Heart left ventricle (tissue), 16 donors: ENCODE measurements around the gene CHAD. TPM values are rescaled to one million over a fixed set of nuclear protein-coding genes. Genes with fewer than 3 reads are reported as not detected.
A peak's percentile ranks its signal among the peaks of the same experiment; 100 is the strongest.

Experiments
- ATAC-seq, 4 donors: fragments of 200-7000 bp; cut with Tn5 transposase; one replicate each; pipeline ENCODE4 v1.9.1; 2020 to 2022; ENCODE audit warnings: moderate library complexity in 4 of 4, mild to moderate bottlenecking in 3 of 4, moderate number of reproducible peaks in 1 of 4
- DNase-seq, 5 donors: peaks; one replicate each; pipeline ENCODE4 v3.0.0-alpha.2; 2020
- H3K27ac ChIP-seq, 12 donors: fragments of 200-600 bp; sonication (generic) in 4 of 12; one replicate each; pipeline versions ENCODE4 v1.5.0 to v1.8.0; 2016 to 2022; ENCODE audit warnings: mild to moderate bottlenecking in 2 of 12
- H3K27me3 ChIP-seq, 9 donors: fragments of 200-600 bp; sonication (generic) in 2 of 9; one replicate each; pipeline versions ENCODE4 v1.5.1 to v1.8.0; 2016 to 2022; ENCODE audit warnings: mild to moderate bottlenecking in 3 of 9
- H3K36me3 ChIP-seq, 9 donors: fragments of 200-600 bp; sonication (generic) in 2 of 9; one replicate each; pipeline versions ENCODE4 v1.5.0 to v1.8.0; 2018 to 2022; ENCODE audit warnings: mild to moderate bottlenecking in 2 of 9
- H3K4me1 ChIP-seq, 12 donors: fragments of 200-600 bp; sonication (generic) in 4 of 12; one replicate each; pipeline versions ENCODE4 v1.5.0 to v1.8.0; 2016 to 2022; ENCODE audit warnings: mild to moderate bottlenecking in 3 of 12
- H3K4me3 ChIP-seq, 12 donors: fragments of 200-600 bp; sonication (generic) in 4 of 12; one replicate each; pipeline versions ENCODE4 v1.5.0 to v1.8.0; 2017 to 2022; ENCODE audit warnings: mild to moderate bottlenecking in 9 of 12, moderate library complexity in 4 of 12
- H3K9me3 ChIP-seq, 12 donors: fragments of 200-600 bp; sonication (generic) in 4 of 12; one replicate each; pipeline versions ENCODE4 v1.5.0 to v1.8.0; 2016 to 2022; ENCODE audit warnings: mild to moderate bottlenecking in 1 of 12
- POLR2A ChIP-seq, 2 donors: fragments of 450-650 bp; IDR thresholded peaks; one replicate each; pipeline ENCODE4 v1.6.1; 2017; ENCODE audit warnings: antibody characterized with exemption in 2 of 2, mild to moderate bottlenecking in 2 of 2, moderate library complexity in 2 of 2
- WGBS, 4 donors: extraction: QIAGEN DNeasy Blood & Tissue Kit in 2 of 4; methylation state at CpG; one replicate each; pipeline versions ENCODE4 v1.1.5 to v1.1.7; 2013 to 2018; 5-methylcytosine and 5-hydroxymethylcytosine counted together
- intact Hi-C, 10 donors: fragments of 100-400 bp; cut with DNase I; formaldehyde crosslinking; loops; one replicate each; pipeline versions ENCODE4 v1.11.1 to v1.14.2; 2022
- polyA plus RNA-seq, 2 donors: library from polyadenylated mRNA; stranded (reverse); fragments of 200-250 nt; gene quantifications; one replicate each; pipeline ENCODE4 v1.2.3, GENCODE V29; 2013
- total RNA-seq, 9 donors: library from RNA; depleted of rRNA in 2 of 9; stranded (reverse); fragments of >200 nt in 2 of 9; fragmentation: NEBNext Ultra II Directional in 3 of 9; extraction: Animal tissue kit (Norgen Biotek cat#: 25700) in 3 of 9; gene quantifications; one replicate each; pipeline versions ENCODE4 v1.1.0 to v1.2.4, GENCODE V29; 2016 to 2023
- TF ChIP-seq, protein P1 (sequence below), 12 donors: fragments of 200-600 bp; sonication (generic) in 4 of 12; IDR thresholded peaks; one replicate each; pipeline versions ENCODE4 v1.5.0 to v1.8.0; 2018 to 2022; ENCODE audit warnings: antibody characterized with exemption in 12 of 12, mild to moderate bottlenecking in 5 of 12
- donor health status: ischemic (EF 13 %, LVEDD 7.1; RV severe dilation, severe dysfunction).
- donor health status: healthy with polysubstance abuse.
- donor health status: DM: no; HTN: yes; CAD: no.
- donor health status: DM: no; HTN: no; CAD: no.
- donor health status: ischemic (EF 25% LVEDD 6.9; RV normal size, moderate dysfunction).
- donor health status: ischemic (EF 25% LVEDD 5.7; RV mildly dilated, moderate dysfunction).
- donor health status: healthy.
- donor health status: DM: yes; HTN: yes; CAD: no.
- donor health status: ischemic (EF 35%, LVEDD 5.7; RV mildly dilated, moderate dysfunction).
- donor health status: nonischemic (EF 11% LVEDD 7.7; RV severe dilation, severe dysfunction).
- donor health status: DM: yes; HTN: yes; CAD: no.
- donor health status: PGD.
- donor health status: ischemic (EF 29% LVEDD 5.4; RV normal size, mild dysfunction).
- donor health status: nonischemic (EF 23%, LVEDD 6.1; RV moderate dilation, normal function).

The CHAD gene
- total and polyA plus RNA-seq, 11 donors = 0.15 to 0.27 (median 0.15) TPM; not detected in 8

DNA sequence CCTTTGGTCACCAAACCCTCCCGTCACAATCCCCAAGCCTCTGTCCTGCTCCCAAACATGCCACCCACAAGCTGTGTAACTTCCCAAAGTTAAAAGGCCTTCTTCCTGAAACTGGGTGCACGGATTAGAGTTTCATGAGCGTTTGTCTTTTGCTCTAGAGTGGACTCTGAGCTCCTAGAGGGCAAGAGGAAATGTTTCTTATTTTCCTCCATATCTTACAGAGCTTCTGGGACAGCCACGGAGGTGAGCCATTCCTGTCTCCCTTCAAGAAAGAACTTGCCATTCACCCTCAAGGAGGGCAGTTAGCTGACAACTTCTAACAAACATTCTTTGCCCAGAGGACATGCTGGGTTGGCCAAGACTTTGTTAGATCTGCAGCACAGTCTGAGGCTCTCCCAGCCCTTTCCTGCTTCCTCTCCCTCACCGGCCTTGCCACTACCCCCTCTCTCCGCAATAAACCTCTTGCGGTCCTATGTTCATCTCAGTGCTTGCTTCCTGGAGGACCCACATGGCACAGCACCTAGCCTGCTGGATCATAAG is 37.0 kb upstream of the CHAD start:
- H3K27ac ChIP-seq = no peak overlapping the region
- no peaks in the 10 kb centered on the region for H3K9me3 ChIP-seq
- no peaks in the 10 kb centered on the region for H3K36me3 ChIP-seq
- WGBS, 4 donors = 65 to 85% (median 75%) methylated on average over 7 of the region's 7 CpGs
- intact Hi-C loops = no loop called here
- no peak for ATAC-seq
- TF ChIP-seq, protein P1, sequence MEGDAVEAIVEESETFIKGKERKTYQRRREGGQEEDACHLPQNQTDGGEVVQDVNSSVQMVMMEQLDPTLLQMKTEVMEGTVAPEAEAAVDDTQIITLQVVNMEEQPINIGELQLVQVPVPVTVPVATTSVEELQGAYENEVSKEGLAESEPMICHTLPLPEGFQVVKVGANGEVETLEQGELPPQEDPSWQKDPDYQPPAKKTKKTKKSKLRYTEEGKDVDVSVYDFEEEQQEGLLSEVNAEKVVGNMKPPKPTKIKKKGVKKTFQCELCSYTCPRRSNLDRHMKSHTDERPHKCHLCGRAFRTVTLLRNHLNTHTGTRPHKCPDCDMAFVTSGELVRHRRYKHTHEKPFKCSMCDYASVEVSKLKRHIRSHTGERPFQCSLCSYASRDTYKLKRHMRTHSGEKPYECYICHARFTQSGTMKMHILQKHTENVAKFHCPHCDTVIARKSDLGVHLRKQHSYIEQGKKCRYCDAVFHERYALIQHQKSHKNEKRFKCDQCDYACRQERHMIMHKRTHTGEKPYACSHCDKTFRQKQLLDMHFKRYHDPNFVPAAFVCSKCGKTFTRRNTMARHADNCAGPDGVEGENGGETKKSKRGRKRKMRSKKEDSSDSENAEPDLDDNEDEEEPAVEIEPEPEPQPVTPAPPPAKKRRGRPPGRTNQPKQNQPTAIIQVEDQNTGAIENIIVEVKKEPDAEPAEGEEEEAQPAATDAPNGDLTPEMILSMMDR (IDR thresholded peaks at IDR 0.05) = no peak
- H3K4me1 ChIP-seq = peaks cover 0 to 20% (median 10%) of the 10 kb centered on the region in 12 donors
- H3K27me3 ChIP-seq = no peaks in the 10 kb centered on the region
- no peak overlapping the region for H3K4me3 ChIP-seq
- DNase-seq = no peak

DNA sequence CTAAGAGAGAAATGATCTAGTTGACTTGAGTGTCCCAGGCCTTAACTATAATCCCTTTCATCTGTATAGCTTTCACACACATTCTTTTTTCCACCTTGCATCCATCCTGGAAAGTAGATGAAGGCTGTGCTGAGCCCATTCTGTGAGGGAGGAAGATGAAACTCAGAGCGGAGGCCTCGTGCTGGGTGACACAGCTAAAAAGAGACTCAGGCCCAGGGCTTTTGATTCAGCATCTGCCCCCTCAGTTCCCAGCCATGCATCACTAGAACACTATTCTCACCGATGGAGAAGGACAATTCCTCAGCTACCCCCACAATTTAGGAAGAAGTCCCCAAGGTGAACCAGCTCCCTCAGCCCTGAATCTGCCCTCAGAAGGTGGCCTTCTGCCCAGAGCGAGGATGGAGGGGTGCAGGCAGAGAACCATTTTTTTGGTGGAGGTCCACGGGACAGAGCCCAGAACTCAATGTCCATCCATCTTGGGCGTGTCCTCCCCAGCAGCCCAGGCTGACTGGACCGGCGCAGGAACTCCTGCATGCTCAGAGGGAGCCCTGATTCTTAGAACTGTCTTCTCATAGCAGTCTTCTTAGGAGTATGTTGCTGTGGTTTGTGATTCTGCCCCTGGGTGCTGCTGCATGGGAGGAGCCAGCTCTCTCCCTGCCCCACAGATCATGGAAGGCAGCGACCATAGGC is 33.8 kb upstream of the CHAD start:
- no peak for ATAC-seq
- intact Hi-C loops = no loop called here
- WGBS, 4 donors = 87 to 96% (median 92%) methylated on average over 6 to 9 of the region's 9 CpGs

DNA sequence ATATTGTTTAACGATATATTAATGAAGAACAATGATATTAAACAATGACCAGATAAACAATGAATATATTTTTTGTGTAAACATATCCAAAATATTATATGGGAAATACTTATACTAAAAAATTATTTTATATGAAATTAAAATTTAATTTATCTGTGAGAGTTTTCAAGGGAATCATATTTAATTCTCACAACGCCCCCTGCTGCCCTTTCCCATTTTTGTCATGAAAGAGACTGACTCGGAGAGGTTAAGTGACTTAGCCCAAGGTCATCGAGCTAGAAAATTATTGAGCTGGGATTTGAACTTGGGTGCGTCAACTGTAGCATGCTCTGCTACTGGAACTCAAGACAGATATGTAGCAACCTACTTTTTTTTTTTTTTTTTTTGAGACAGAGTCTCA is 32.4 kb upstream of the CHAD start:
- H3K4me3 ChIP-seq = no peak overlapping the region
- H3K4me1 ChIP-seq = no peaks in the 10 kb centered on the region
- intact Hi-C loops = no loop called here
- no peaks in the 10 kb centered on the region for H3K27me3 ChIP-seq
- no peak overlapping the region for H3K27ac ChIP-seq
- no peaks in the 10 kb centered on the region for H3K36me3 ChIP-seq
- TF ChIP-seq POLR2A (IDR thresholded peaks at IDR 0.05) = no peak
- TF ChIP-seq, protein P1 (IDR thresholded peaks at IDR 0.05) = peak; percentile 17 to 50 (median 32)
- no peak for ATAC-seq
- no peaks in the 10 kb centered on the region for H3K9me3 ChIP-seq
- WGBS, 4 donors = 35 to 57% (median 39%) methylated on average over 5 of the region's 5 CpGs
- DNase-seq = no peak

More for the DNA sequence above, 33.8 kb upstream of the CHAD start:
- H3K27ac ChIP-seq = no peak overlapping the region
- no peak for DNase-seq
- H3K4me3 ChIP-seq = no peak overlapping the region
- TF ChIP-seq POLR2A (IDR thresholded peaks at IDR 0.05) = no peak
- TF ChIP-seq, protein P1 (IDR thresholded peaks at IDR 0.05) = no peak
- no peaks in the 10 kb centered on the region for H3K27me3 ChIP-seq
- H3K4me1 ChIP-seq = peaks cover 0 to under 1% (median 0%) of the 10 kb centered on the region in 12 donors
- no peaks in the 10 kb centered on the region for H3K36me3 ChIP-seq
- no peaks in the 10 kb centered on the region for H3K9me3 ChIP-seq

DNA sequence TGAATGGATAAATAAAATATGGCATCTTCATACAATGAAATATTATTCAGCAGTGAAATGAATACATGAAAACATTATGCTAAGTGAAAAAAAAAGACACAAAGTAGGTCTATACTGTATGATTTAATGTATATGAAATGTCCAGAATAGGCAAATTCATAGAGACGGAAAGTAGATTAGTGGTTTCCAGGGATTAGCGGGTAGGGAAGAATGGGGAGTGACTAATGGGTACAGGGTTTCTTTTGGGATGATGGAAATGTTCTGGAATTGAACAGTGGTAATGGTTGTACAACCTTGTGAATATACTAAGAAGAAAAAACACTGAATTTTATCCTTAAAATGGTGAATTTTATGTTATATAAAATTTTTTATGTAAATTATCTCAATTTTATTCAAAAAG is 31.0 kb upstream of the CHAD start:
- Histone ChIP-seq H3K27me3 (no peaks in the 10 kb centered on the region), H3K4me1 (no peaks in the 10 kb centered on the region), H3K27ac (no peak overlapping the region), H3K36me3 (no peaks in the 10 kb centered on the region), H3K9me3 (no peaks in the 10 kb centered on the region), H3K4me3 (no peak overlapping the region)
- 94 to 99% (median 95%) methylated on average over 2 of the region's 2 CpGs for WGBS, 4 donors
- no peak for TF ChIP-seq POLR2A (IDR thresholded peaks at IDR 0.05)
- TF ChIP-seq, protein P1 (IDR thresholded peaks at IDR 0.05) = no peak
- DNase-seq = no peak
- no peak for ATAC-seq
- intact Hi-C loops = no loop called here
